OCI-M2 (cell line): ENCODE measurements around the gene POGZ.
"Not testable (repeated sequence)": the region's sequence is repeated elsewhere in the genome, so short reads cannot be mapped to it uniquely, and the experiment has no call there.

Experiments used
- DNase-seq: peaks from one replicate; lab custom pipeline; 2025; ENCODE audit not compliant: unreplicated experiment; lab: John Stamatoyannopoulos, UW

Gene POGZ

GRCh38 chr1:151425103-151425502, 34.2 kb downstream of the POGZ start:
- DNase-seq = no peak

- DNase-seq = no peak
Observed at GRCh38 chr1:151419819-151420218, 39.5 kb downstream of the POGZ start.

DNA sequence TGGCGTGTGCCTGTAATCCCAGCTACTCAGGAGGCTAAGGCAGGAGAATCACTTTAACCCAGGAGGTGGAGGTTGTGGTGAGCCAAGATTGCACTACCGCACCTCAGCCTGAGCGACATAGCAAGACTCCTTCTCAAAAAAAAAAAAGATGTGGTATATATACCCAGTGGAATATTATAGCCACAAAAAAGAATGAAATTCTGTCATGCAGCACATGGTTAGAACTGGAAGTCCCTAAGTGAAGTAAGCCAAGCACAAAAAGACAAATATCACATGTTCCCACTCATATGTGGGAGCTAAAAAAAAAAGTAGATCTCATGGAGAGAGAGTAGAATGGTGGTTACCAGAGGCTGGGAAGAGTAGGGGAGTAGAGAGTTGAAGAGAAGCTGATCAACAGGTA, 41.2 kb downstream of the POGZ start:
- no peak for DNase-seq

DNA sequence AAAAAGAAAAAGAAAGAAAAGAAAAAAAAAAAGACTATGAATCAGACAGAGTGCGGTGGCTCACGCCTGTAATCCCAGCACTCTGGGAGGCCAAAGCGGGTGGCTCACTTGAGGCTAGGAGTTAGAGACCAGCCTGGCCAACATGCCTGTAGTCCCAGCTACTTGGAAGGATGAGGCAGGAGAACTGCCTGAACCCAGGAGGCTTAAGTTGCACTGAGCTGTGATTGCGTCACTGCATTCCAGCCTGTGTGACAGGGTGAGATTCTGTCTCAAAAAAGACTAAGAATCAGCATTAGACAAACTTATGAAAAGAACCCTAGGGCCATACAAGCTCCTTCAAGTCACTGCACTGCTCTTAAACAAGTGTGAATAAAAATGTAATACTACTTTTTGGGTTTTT, 43.1 kb downstream of the POGZ start:
- DNase-seq = no peak

GRCh38 chr1:151411884-151412283, 47.4 kb downstream of the POGZ start:
- no peak for DNase-seq

GRCh38 chr1:151408891-151409290, 50.4 kb downstream of the POGZ start:
- no peak for DNase-seq

DNA sequence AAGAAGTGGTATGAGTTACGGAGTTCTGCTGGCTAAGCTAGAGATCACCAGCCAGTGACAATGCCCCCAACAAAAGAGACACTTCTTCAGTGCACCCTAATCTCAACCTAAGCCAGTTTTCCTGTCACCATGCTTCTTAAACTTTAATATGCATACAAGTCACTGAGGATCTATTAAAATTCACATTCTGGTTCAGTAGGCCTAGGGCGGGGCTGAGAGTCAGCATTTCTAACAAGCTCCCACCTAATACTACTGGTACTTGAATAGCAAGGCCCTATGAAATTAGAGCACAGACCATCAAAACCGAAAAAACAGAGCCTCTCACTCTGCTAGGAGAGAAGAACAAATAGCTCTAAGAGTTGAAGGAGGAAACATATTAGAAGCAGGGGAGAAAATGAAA, 52.0 kb downstream of the POGZ start:
- no peak for DNase-seq

- DNase-seq = no peak
Observed at GRCh38 chr1:151406176-151406575, 53.1 kb downstream of the POGZ start.

DNA sequence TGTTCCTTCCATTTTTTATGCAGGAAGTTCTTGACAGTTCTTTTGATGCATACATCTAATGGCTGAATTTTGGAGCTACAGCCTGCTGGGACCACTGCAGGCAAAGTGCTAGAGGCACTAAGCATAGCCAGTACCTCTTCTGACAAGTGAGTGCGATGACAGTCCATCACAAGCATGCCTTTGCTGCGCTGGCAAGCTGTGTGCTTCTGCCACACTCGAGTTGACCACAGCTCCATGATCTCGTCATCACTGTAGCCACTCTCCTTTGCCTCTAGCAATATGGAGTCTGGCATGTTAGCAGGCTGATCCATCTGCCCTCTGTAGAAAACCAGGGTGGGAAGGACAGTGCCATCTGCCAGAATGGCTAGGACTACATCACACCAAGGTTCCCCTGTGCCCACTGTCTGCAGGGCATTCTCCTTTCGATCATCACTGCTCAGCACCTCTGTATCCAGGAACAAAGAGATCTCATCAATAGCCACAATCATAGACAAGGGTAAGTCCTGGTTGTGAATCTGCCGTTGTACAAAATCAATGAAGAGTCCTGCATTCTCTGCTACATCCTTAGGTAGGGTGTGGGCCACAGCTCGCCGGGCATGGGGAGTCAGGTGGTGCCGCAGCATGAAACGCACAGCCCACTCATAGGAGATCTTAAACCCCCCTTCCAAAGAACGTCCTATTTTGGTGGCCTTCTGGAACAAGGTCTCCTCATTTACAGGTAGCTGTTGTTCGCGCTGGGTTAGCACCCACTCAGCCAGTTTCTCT, 53.9 kb downstream of the POGZ start:
- no peak for DNase-seq

DNA sequence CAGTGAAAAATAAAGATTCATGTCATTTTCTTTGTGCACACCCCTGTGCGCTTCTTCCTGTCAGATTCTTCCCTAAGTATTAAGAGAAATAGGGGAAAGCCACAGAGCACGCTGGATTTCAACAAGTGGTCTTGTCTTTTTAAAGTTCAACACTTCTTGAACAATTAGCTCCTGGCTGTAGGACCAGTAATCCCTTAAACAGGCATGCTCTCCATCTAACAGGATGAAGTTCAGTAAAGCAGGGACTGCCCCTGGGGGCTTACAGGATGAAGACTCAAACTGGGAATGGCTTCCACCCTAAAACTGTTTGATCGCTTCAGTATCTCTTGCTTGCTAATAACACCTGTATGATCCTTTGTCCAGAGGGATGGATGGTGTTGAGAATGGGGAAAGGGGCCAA, 55.7 kb downstream of the POGZ start:
- DNase-seq = no peak

DNA sequence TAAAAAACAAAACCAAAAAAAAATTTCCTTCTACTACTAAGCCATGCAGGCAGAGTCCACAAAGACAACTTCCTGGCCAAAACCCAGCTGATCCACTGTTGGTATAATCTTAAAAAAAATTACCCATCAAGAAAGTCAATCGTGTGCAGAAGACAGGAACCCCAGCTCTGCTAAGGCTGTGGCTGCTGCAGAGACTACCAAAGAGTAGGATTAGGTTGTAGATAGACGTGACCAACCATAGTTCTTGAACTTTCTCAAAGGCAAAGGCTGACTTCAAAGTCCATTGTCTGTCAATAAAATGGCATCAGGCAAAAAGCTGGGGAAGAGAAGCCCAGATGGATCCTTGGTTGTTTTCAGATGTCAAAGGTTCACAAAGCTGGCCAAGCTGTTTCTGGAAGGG, 56.5 kb downstream of the POGZ start:
- no peak for DNase-seq

GRCh38 chr1:151401860-151402259, 57.4 kb downstream of the POGZ start:
- no peak for DNase-seq

DNA sequence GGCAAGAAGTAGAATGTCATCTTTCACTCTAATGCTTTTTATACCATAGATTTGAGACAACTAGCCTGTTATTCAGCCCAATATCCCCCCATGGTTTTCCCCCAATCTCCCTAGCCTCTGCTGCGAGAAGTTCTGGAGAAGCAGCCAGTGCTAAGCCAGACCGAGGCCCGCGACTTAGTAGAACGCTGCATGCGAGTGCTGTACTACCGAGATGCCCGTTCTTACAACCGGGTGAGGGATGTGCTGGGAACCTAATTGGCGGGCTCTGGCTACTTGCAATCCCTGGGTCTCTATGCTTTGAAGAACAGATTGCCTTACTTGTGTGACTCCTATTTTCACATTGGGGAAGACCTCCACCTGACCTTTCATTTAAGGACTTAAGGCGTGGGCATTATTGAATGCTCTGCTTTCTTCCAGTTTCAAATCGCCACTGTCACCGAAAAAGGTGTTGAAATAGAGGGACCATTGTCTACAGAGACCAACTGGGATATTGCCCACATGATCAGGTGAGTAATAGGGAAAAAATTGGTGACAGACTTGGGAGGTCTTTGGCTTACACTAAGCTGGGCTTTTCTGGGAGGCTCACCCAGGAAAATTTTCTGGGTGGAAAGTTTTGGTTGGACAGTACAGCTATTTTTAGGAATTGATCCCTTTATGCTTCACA, 58.0 kb downstream of the POGZ start:
- DNase-seq = no peak

- DNase-seq = peak; percentile 41
Observed at GRCh38 chr1:151399324-151400171, 59.7 kb downstream of the POGZ start, which contains the start of gene PSMB4. PSMB4 (plus strand) TSS chr1:151399573; CDS start chr1:151399588, 15 bp downstream.

- not testable (repeated sequence) for DNase-seq
Observed at GRCh38 chr1:151396265-151396664, 63.0 kb downstream of the POGZ start.

GRCh38 chr1:151393583-151393982, 65.7 kb downstream of the POGZ start:
- DNase-seq = no peak

DNA sequence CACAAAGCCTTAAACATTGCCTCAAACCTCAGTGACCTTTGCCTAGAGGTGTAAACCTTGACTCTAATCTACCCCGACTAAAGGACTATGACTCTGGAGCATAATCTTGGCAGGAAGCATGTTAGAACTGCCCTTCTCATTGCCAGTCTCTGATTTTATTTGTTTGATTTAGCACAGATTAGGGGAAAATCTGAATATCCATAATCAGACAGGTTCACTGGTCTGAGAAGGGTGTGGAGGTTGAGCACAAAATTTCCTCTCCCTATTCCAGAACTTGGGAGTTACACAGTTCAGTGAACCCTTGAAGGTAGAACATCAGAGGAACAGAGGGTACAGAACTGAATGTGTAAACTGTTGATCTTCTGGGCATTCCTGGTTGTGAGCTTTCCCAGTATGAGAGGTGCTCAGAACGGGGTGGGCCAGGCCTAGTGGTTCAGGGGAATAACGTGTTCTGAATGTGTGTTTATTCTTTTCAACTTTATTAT, 68.2 kb downstream of the POGZ start:
- no peak for DNase-seq

DNA sequence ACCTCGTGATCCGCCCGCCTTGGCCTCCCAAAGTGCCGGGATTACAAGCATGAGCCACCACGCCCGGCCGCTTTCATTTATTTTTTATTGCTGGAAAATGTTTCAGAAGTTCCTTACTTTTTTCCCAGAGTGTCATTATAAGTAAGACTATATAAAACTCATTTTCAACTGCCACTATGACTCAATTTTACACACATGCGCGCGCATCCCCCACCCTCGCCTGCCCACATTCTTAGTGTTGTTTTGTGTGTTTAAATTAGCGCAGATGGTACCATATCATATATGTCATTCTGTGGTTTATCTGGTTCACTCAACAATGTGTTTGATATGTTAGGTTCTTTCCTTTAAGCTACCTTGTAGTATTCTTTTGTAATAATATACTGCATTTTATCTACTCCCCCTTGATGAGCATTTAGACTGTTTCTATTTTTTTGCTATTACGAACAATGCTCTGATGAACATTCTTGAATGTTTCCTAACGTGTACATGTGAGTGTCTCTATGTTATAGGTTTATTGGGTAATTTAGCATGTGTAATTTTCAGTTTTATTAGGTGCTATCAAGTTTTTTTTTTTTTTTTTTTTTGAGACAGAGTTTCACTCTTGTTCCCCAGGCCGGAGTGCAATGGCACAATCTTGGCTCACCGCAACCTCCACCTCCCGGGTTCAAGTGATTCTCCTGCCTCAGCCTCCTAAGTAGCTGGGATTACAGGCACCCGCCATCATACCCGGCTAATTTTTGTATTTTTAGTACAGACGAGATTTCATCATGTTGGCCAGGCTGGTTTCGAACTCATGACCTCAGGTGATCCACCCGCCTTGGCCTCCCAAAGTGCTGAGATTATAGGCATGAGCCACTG, 68.8 kb downstream of the POGZ start:
- DNase-seq = not testable (repeated sequence)

- DNase-seq = no peak
Observed at GRCh38 chr1:151386002-151386401, 73.3 kb downstream of the POGZ start.

DNA sequence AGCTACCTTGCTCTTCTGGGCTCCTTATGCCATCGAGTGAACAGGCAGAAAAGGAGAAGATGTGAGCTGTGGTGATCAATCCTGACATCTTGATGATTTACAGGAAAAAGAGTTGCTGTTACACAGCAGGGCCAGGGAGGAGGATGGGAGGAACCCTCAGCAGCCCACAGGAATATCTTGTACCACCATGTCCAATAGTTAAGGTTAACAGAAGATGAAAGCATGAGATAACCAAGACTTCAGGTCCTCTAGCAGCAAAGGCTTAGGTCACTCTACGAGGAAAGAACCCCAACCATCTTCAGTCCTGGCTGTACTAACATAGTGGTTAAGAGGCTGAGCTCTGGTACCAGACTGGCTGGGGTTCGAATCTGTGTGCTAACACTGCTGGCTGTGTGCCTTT, 74.7 kb downstream of the POGZ start:
- DNase-seq = no peak
